GM12865 (cell line): ENCODE data around the gene ADAMTSL4.
A peak's percentile ranks its signal among the peaks of the same experiment; 100 is the strongest.

Experiments used
- DNase-seq: peaks from one replicate; pipeline ENCODE4 v3.0.0; 2010; ENCODE audit warnings: low read depth
- H3K4me3 ChIP-seq: 2 replicates; pipeline ENCODE4 v1.5.1; 2011; ENCODE audit warnings: mild to moderate bottlenecking, low read depth, low read length, control low read depth
- TF ChIP-seq, protein P1 (sequence below): IDR thresholded peaks from 2 replicates; pipeline ENCODE4 v1.5.1; 2011; ENCODE audit warnings: low read length, control low read depth, low read depth, inconsistent platforms; ENCODE audit not compliant: insufficient read depth; ENCODE audit errors: missing control alignments

Gene ADAMTSL4

GRCh38 chr1:150548632-150549495 lies at the start of gene ADAMTSL4:
Gene ADAMTSL4 (plus strand): TSS chr1:150549408. CDS start chr1:150552289, 2,881 bp downstream.
- H3K4me3 ChIP-seq, result peak within 1 kb of the TSS; percentile 52
- TF ChIP-seq, protein P1, sequence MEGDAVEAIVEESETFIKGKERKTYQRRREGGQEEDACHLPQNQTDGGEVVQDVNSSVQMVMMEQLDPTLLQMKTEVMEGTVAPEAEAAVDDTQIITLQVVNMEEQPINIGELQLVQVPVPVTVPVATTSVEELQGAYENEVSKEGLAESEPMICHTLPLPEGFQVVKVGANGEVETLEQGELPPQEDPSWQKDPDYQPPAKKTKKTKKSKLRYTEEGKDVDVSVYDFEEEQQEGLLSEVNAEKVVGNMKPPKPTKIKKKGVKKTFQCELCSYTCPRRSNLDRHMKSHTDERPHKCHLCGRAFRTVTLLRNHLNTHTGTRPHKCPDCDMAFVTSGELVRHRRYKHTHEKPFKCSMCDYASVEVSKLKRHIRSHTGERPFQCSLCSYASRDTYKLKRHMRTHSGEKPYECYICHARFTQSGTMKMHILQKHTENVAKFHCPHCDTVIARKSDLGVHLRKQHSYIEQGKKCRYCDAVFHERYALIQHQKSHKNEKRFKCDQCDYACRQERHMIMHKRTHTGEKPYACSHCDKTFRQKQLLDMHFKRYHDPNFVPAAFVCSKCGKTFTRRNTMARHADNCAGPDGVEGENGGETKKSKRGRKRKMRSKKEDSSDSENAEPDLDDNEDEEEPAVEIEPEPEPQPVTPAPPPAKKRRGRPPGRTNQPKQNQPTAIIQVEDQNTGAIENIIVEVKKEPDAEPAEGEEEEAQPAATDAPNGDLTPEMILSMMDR, result no peak
- peak; percentile 66 for DNase-seq

DNA sequence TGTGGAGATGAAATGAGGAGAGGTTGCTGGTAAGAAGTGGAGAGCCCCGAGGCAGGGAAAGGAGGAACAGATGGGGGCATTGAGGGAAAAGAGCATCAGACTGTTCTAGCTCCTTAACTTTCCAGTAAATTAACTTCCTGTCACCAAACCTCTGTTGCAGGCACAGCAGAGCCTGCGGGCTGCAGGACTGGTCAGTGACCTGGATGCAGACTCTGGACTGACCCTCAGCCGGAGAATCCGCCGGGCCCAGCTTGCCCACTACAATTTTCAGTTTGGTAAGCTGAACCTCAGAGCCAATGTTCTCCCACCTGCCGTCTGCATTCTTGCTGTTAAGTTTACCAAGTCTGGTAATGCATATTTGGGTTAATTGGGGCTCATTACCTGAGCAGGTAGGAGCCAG lies 43.8 kb upstream of the ADAMTSL4 start:
- no peak for DNase-seq
- TF ChIP-seq, protein P1, result no peak
- H3K4me3 ChIP-seq, result no peak overlapping the region

GRCh38 chr1:150507912-150508864 lies 41.0 kb upstream of the ADAMTSL4 start, which contains the start of gene ECM1:
Gene ECM1 (plus strand): TSS chr1:150508109. CDS start chr1:150508210, 101 bp downstream.
- H3K4me3 ChIP-seq, result no peak within 1 kb of the TSS
- DNase-seq, result no peak
- TF ChIP-seq, protein P1, result no peak

- H3K4me3 ChIP-seq, result no peak overlapping the region
- DNase-seq, result no peak
- TF ChIP-seq, protein P1, result no peak
Observed at GRCh38 chr1:150508982-150509381, 40.2 kb upstream of the ADAMTSL4 start.

DNA sequence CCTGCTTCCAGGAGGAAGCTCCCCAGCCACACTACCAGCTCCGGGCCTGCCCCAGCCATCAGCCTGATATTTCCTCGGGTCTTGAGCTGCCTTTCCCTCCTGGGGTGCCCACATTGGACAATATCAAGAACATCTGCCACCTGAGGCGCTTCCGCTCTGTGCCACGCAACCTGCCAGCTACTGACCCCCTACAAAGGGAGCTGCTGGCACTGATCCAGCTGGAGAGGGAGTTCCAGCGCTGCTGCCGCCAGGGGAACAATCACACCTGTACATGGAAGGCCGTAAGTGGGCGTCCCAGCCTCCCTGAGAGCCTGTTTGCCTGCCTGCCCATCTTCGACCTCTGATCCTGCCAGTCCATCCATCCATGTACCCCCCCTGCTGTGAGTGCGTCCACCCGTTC lies 37.7 kb upstream of the ADAMTSL4 start:
- H3K4me3 ChIP-seq, result no peak overlapping the region
- TF ChIP-seq, protein P1, result no peak
- DNase-seq, result no peak

DNA sequence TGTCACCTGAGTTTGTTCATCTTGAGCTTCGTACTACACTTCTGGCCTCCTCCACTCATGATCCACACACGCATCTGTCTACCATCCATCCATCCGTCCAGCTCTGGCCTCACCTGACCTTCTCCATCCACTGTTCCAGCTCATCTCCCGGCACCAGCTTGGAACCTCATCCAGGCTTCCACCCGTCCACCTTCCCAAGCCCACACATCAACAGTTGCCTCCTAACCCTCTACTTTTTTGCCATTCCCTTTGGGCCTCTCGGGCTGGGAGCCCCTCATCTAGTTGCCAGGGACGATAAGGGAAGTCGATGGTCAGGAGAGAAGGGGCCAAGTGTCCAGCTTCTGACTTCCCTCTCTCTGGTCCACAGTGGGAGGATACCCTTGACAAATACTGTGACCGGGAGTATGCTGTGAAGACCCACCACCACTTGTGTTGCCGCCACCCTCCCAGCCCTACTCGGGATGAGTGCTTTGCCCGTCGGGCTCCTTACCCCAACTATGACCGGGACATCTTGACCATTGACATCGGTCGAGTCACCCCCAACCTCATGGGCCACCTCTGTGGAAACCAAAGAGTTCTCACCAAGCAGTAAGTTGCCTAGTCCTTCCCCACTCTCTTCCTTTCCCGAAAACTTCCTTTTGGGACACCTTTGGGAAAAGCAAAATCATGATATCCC lies 37.1 kb upstream of the ADAMTSL4 start:
- TF ChIP-seq, protein P1, result no peak
- no peak for DNase-seq
- no peak overlapping the region for H3K4me3 ChIP-seq
